HL-60 (cell line): ENCODE measurements around the gene SPATA6L.

ENCODE experiments used
- TF ChIP-seq, protein P1 (sequence below): IDR thresholded peaks from one replicate; pipeline ENCODE4 v1.5.1; 2011; ENCODE audit warnings: low read length, control low read depth, inconsistent platforms; ENCODE audit not compliant: insufficient read depth
- TF ChIP-seq, protein P2 (sequence below): IDR thresholded peaks from 2 replicates; pipeline ENCODE4 v1.6.1; 2012; ENCODE audit warnings: low read depth; ENCODE audit not compliant: insufficient replicate concordance

GRCh38 chr9:4667681-4668080 is 1.4 kb upstream of the SPATA6L start:
- TF ChIP-seq, protein P1, sequence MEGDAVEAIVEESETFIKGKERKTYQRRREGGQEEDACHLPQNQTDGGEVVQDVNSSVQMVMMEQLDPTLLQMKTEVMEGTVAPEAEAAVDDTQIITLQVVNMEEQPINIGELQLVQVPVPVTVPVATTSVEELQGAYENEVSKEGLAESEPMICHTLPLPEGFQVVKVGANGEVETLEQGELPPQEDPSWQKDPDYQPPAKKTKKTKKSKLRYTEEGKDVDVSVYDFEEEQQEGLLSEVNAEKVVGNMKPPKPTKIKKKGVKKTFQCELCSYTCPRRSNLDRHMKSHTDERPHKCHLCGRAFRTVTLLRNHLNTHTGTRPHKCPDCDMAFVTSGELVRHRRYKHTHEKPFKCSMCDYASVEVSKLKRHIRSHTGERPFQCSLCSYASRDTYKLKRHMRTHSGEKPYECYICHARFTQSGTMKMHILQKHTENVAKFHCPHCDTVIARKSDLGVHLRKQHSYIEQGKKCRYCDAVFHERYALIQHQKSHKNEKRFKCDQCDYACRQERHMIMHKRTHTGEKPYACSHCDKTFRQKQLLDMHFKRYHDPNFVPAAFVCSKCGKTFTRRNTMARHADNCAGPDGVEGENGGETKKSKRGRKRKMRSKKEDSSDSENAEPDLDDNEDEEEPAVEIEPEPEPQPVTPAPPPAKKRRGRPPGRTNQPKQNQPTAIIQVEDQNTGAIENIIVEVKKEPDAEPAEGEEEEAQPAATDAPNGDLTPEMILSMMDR, result no peak
- TF ChIP-seq, protein P2, sequence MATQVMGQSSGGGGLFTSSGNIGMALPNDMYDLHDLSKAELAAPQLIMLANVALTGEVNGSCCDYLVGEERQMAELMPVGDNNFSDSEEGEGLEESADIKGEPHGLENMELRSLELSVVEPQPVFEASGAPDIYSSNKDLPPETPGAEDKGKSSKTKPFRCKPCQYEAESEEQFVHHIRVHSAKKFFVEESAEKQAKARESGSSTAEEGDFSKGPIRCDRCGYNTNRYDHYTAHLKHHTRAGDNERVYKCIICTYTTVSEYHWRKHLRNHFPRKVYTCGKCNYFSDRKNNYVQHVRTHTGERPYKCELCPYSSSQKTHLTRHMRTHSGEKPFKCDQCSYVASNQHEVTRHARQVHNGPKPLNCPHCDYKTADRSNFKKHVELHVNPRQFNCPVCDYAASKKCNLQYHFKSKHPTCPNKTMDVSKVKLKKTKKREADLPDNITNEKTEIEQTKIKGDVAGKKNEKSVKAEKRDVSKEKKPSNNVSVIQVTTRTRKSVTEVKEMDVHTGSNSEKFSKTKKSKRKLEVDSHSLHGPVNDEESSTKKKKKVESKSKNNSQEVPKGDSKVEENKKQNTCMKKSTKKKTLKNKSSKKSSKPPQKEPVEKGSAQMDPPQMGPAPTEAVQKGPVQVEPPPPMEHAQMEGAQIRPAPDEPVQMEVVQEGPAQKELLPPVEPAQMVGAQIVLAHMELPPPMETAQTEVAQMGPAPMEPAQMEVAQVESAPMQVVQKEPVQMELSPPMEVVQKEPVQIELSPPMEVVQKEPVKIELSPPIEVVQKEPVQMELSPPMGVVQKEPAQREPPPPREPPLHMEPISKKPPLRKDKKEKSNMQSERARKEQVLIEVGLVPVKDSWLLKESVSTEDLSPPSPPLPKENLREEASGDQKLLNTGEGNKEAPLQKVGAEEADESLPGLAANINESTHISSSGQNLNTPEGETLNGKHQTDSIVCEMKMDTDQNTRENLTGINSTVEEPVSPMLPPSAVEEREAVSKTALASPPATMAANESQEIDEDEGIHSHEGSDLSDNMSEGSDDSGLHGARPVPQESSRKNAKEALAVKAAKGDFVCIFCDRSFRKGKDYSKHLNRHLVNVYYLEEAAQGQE, result no peak
